HG02981 (cell line): Measurements from ENCODE around the gene RABEP2.
"Not testable (repeated sequence)": the region's sequence is repeated elsewhere in the genome, so short reads cannot be mapped to it uniquely, and the experiment has no call there.

Source experiments
- ATAC-seq: cut with Tn5 transposase; IDR thresholded peaks from one replicate; pipeline ENCODE4 v1.9.1; 2021; ENCODE audit warnings: mild to moderate bottlenecking, moderate library complexity; ENCODE audit not compliant: unreplicated experiment

The RABEP2 gene, protein sequence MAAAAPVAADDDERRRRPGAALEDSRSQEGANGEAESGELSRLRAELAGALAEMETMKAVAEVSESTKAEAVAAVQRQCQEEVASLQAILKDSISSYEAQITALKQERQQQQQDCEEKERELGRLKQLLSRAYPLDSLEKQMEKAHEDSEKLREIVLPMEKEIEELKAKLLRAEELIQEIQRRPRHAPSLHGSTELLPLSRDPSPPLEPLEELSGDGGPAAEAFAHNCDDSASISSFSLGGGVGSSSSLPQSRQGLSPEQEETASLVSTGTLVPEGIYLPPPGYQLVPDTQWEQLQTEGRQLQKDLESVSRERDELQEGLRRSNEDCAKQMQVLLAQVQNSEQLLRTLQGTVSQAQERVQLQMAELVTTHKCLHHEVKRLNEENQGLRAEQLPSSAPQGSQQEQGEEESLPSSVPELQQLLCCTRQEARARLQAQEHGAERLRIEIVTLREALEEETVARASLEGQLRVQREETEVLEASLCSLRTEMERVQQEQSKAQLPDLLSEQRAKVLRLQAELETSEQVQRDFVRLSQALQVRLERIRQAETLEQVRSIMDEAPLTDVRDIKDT

DNA sequence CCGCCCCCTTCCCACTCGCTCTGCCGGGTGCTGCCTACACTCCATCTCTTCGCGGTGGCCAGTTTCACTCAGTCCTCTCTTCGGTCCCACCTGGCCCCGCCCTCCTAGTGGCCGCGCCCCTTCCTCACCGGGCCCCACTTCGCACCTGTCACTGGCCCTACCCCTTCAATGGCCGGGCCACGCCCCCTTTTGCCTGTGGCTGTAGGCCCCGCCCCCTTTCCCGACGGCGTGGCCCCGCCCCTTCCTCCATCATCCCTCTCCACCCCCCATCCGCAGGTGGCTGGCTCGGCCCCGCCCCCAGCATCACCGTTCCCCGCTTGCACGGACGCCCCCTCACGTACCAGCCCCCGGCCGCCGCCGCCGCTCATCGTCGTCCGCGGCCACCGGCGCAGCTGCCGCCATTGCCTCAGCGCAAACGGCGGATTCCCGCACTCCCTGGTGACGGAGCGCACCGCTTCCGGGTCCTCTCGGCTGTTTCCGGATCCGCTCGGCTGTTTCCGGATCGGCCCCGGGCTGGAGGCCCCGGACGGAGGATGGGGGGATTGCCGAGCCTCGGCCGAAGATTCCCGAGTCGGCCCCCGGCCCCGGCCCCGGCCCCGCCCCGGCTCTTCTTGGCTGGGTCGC is at the start of gene RABEP2:
TSS of gene RABEP2 (minus strand) at position 477 of the 624 bp plus-strand sequence. CDS start at position 402, 75 bp downstream.
- peak; percentile 62 for ATAC-seq

DNA sequence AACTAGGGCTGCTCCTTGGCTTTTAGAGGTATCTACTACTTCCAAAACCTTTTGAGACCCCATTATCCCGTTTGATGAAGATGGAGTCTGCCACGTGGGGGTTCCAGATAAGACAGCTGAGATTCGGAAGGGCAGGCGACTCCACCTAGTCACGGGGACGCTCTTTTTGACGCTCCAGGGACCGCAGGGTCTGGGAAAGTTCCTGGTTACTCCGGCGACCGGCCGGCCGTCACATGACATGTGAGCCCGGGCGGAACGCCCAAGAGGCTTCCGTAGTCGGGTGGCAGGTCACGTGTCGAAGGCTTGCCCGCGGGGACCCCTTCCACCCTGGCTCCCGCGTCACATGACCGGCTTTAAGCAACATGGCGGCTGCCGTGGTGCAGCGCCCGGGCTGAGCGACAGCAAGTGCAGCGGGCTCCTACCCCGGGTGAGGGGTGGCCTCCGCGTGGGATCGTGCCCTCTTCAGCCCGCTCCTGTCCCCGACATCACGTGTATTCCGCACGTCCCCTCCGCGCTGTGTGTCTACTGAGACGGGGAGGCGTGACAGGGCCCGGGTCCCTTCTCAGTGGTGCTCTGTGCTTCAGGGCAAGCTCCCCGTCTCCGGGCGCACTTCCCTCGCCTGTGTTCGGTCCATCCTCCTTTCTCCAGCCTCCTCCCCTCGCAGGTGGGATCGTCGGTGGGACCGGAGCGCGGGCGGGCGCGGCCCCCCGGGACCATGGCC is 49.6 kb upstream of the RABEP2 start, which contains the start of gene SPNS1:
TSS of gene SPNS1 (plus strand) at position 342 of the 721 bp plus-strand sequence. CDS start at position 716, 374 bp downstream.
- ATAC-seq, result peak; percentile 85

DNA sequence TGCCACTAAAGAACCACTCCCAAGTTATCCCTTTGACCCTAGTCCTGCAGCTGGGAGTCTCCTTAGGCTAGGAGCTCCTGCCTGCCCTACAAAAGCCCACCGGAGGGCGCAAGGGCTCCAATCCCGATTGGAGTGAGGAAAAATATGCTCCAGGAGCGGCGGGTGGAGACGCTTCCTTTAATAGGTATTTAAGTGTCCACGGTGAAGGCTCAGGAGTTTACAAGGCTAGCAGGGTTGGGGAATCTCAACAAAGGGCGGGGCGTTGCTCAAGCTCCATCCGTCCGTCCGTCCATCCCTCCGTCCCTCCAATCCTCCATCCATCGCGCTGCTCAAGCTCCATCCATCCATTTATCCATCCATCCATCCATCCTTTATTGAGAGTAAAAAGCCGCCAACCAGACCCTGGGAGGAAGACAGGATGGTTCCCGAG is 49.0 kb upstream of the RABEP2 start:
- peak; percentile 12 for ATAC-seq

DNA sequence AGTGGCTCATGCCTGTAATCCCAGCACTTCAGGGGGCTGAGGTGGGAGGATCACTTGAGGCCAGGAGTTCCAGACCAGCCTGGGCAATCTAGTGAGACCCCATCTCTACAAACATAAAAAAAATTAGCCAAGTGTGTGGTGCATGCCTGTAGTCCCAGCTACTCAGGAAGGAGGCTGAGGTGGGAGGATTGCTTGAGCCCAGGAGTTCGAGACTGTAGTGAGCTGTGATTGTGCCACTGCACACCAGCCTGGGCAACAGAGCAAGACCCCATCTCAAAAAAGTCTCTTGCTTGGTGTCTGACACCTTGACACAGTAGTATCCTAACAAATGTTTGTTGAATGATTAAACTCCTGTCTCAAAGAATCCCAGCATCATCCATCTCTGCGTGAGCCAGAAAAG is 44.7 kb upstream of the RABEP2 start:
- not testable (repeated sequence) for ATAC-seq

DNA sequence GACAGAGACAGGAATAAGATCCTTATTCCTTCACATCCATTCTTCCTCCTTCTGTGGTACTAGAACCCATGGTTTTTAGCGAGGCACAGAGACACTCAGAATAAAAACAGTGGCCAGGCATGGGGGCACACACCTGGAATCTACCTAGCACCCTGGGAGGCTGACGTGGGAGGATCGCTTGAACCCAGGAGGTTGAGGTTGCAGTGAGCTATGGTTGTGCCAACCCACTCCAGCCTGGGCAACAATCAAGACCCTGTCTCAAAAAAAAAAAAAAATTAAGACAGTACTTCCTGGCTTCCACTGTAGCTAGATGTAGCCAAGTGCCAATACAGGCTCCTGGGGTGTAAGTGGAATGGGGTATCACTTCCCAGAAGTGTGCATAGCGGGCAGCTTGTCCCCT is 42.1 kb upstream of the RABEP2 start:
- ATAC-seq, result no peak

DNA sequence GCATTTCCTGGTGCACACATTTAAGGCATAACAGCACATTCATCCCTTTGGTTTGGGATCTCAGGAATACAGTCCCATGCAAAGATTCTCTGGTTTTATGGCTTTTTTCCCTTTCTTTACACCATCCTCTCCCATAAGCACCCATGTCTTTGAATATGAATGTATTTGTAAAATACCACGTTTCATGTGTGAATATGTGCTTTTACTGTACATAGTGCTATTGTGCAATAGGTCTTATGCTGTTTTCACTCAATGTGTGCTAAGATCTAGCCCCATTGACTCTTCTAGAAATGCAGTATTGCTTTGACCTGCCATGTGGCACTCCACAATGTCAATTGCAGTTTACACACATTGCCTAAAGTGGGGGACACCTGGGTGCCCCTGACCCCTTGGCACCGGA is 39.5 kb upstream of the RABEP2 start:
- no peak for ATAC-seq

DNA sequence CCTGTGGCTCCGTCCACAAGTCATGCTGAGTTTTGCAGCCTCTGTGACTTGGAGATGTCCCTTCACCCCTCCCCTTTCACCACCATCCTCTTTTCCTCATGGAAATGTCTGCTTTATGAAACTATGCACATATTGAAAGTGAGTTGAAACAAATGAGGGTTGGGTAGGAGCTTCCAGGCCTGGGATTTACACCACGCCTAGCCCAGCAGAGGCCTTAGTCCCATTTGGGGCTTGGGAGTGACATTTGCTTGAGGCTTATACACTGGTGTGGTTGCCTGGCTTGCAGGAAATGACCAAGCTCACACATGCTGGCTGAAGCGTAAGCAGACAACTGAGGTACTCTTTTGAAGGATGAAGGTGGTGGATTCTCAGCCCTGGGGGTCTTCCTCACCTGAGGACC is 39.0 kb upstream of the RABEP2 start:
- ATAC-seq, result no peak

DNA sequence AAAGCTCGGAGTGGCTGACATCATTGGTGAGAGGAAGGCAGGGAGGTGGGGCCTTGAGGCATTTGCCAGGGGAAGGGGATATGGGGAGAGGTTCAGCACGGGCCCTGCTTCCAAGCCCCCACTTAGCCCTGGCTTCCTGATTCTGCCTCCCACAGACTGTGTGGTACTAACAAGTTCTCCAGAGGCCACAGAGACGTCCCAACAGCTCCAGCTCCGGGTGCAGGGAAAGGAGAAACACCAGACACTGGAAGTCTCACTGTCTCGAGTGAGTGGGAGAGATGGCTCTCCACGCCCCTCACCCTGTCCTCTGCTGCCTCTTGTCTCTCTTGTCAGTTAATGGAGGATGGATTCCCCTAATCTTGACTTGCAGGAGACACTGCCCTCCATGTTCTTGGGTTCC is 33.8 kb upstream of the RABEP2 start:
- no peak for ATAC-seq

DNA sequence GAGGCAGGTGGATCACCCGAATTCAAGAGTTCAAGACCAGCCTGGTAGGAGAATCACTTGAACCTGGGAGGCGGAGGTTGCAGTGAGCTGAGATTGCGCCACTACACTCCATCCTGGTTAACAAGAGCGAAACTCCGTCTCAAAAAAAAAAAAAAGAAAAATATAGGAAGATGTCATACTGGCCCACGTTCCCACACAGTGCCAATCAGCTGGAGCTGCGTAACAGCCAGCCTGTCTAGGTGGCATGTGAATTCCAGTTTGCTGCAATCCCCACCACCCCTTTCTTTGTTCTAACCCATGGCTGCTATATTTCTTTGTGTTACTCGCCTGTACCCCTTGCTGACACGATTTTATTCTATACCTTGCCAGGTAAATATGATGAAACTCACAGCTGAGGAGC is 33.2 kb upstream of the RABEP2 start:
- no peak for ATAC-seq

DNA sequence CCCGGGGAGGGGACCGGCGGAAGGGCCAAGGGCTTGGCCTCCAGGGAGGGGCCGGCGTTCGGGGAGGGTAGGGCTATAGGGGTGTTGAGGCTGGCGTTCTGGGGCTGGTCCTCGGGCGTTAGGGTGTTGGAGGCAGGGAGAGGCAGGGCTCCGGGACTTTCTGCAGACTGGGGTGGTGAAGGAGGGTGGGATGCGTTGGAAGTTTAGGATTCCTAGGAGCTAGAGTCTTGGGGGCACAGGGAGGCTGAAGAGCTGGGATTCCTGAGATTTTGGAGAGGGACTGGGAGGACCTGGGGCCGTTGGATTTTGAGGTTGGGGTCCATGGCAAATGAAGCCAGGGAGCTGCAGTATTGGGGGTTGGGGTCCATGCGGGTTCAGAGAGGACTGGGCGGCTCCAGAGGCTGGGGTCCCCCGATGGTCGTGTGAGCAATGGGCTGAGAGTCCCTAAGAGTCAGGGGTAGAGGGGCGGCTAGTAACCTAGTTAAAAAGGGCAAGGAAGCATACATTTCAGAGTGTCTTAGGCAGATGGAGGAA is 26.4 kb upstream of the RABEP2 start:
- ATAC-seq, result peak; percentile 21

DNA sequence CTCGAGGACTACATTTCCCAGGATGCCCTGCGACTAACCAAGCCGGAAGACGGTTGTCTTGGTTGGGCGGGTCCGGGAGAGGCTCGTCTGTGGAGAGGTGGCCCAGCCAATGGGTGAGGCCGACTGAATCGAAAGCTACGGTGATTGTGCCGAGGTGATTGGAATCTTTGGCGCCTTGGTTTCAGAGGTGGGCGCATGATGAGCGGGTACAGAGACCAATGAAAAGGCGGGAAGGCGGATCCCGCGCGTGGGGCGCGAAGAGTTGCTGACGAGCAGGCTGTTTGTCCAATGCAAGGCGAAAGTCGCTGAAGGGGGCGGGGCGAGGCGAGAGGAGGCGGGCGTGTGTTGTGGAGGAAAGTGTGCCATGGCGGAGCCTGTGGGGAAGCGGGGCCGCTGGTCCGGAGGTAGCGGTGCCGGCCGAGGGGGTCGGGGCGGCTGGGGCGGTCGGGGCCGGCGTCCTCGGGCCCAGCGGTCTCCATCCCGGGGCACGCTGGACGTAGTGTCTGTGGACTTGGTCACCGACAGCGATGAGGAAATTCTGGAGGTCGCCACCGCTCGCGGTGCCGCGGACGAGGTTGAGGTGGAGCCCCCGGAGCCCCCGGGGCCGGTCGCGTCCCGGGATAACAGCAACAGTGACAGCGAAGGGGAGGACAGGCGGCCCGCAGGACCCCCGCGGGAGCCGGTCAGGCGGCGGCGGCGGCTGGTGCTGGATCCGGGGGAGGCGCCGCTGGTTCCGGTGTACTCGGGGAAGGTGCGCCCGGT is 25.8 kb upstream of the RABEP2 start, which contains the start of gene NFATC2IP:
TSS of gene NFATC2IP (plus strand) at position 290 of the 762 bp plus-strand sequence. CDS start at position 365, 75 bp downstream.
- peak; percentile 90 for ATAC-seq

DNA sequence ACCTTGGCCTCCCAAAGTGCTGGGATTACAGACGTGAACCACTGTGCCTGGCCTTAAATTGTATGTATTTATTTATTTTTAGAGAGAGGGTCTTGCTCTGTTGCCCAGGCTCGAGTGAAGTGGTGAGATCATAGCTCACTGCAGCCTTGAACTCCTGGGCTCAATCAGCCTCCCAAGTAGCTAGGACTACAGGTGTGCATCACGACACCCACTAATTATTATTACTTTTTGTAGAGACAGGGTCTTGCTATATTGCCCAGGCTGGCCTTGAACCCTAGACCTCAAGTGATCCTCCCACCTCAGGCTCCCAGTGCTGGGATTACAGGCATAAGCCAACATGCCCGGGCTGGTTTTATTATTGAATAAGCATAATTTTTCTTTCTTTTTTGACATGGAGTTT is 21.6 kb upstream of the RABEP2 start:
- no peak for ATAC-seq

DNA sequence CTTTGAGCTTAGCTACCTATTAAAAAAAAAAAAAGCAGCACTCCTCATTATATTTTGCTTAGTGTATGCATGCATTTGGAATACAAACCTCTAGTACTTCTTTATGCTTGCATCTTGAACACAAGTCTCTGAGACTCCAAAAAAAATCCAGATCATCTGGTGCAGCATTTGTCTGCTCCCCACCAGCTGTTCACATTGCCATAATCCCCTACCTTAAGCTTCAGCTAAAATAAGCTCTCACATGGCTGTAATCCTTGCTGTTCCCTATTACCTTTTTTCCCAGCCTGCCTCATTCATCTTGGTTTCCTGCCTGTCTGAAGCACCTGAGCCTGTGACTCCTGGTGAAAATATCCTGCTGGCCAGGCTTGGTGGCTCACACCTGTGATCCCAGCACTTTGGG is 18.2 kb upstream of the RABEP2 start:
- no peak for ATAC-seq

DNA sequence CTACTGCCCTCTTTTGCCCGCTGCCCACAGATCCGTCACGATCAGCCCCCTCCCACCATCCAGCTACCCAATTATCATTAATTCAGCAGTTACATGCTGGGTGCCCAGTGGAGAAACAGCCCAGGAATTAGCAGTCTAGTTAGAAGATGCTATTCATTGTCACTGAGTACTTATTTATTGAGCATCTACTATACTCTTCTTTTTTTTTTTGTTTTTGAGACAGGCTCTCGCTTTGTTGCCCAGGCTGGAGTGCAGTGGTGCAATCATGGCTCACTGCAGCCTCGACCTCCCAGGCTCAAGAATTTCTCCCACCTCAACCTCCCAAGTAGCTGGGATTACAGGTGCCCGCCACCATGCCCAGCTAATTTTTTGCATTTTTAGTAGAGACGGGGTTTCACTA is 14.8 kb upstream of the RABEP2 start:
- ATAC-seq, result not testable (repeated sequence)

DNA sequence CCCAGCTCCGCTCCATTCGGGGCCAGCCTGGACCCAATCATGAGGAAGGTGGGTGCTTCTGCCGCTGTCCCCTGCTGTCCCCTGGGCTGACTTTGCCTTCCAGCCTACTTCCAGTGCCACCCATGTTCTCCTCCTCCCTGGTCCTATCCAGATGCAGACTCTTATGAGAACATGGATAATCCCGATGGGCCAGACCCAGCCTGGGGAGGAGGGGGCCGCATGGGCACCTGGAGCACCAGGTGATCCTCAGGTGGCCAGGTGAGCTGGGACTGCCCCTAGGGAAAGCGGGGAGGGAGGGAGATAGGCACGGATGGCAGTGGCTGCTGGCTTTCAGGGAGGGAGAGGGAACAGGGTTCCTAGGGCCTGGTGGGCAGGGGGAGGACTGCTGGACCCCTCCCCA is 13.7 kb upstream of the RABEP2 start:
- no peak for ATAC-seq

DNA sequence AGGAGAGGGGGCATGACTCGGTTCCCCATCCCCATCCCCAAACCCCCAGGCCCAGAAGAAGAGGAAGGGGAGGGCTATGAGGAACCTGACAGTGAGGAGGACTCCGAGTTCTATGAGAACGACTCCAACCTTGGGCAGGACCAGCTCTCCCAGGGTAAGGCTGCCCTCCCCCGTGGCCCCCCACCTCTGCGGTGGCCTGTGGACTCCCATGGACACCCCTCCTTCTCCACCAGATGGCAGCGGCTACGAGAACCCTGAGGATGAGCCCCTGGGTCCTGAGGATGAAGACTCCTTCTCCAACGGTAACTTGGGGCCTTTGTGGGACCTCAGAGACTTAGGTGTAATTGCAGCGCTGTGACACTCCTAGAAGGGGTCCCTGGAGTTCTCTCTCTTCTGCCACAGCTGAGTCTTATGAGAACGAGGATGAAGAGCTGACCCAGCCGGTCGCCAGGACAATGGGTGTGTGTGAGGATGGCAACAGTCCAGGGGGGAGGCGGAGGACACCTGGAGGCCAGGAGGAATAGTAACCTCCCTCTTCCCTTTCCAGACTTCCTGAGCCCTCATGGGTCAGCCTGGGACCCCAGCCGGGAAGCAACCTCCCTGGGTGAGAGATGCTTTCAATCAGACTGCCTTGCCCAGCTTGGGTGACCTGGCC is 12.3 kb upstream of the RABEP2 start:
- no peak for ATAC-seq

DNA sequence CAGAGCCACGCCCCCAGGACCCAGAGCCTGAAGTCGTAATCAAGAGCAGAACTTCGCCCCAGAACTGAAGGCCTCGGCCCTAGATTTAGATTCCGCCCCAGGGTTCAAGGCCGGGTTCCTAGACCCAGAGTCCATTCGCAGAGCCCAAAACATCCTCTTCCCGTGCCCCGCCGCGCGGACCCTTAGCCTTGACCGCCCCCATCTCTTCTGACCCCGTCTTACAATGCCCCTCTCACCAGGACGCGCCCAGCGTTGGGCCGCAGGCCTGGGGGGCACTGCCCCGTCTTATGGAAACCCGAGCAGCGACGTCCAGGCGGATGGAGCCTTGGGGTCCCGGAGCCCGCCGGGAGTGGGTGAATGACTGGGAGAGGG is 11.7 kb upstream of the RABEP2 start:
- no peak for ATAC-seq

DNA sequence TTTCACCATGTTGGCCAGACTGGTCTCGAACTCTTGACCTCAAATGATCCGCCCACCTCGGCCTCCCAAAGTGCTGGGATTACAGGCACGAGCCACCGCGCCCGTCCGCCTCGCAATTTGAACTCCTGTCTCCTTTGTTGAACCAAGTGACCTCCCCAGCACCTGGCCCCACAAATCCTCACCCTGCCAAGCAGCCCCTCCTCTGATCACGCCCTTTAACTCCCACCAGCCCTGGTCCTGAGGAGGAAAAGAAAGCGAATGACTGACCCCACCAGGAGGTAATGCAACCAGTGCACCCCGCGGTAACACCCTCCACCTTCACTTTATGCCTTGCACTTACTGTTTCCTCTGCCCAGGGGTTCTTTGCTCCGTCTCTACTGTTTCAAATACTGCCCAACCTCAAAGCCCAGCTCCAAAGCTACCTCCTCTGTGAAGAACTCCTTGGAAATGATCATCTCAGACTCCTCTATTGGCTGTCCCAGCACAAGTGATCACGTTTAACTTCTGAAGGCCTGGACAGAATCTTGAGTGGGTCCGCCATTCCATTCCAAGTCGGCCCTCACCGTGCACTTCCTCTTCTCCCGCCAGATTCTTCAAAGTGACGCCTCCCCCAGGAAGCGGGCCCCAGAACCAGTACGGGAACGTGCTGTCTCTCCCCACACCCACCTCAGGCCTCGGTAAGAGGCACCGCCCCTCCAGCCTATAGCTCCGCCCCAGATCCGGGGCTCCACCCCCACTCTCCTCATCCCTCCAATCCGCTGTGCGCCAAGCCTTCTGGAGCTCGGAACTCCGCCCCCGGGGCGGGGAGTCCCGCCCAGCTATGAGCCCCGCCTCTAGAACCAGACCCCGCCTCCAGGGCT is 11.1 kb upstream of the RABEP2 start:
- ATAC-seq, result peak; percentile 76

DNA sequence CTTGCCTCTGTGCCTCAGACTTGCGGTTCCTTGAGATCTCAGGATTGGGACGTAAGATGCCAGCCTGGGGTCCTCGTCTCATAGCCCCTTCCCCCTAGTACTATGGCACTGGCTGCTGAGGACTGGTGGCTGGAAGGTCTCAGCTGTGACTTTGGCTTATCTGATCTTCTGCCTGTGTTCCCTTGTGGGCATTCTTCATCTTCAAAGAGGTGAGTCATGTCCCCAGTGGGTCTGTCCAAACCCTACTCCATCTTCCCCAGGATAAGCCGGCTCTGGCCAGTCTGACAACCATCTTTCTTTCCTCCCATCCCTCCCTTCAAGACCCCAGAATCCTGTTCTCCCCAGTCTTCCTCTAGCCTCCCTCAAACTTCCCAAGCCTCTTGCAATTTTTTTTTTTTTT is 10.3 kb upstream of the RABEP2 start:
- ATAC-seq, result no peak
